ENCODE results near the gene TMEM114. TPM values are rescaled to one million over a fixed set of nuclear protein-coding genes. Genes with fewer than 3 reads are reported as not detected.
"Not testable (repeated sequence)": the region's sequence is repeated elsewhere in the genome, so short reads cannot be mapped to it uniquely, and the experiment has no call there.

Gene TMEM114
- total RNA-seq, 1 experiment from 2014 or later: not detected

DNA sequence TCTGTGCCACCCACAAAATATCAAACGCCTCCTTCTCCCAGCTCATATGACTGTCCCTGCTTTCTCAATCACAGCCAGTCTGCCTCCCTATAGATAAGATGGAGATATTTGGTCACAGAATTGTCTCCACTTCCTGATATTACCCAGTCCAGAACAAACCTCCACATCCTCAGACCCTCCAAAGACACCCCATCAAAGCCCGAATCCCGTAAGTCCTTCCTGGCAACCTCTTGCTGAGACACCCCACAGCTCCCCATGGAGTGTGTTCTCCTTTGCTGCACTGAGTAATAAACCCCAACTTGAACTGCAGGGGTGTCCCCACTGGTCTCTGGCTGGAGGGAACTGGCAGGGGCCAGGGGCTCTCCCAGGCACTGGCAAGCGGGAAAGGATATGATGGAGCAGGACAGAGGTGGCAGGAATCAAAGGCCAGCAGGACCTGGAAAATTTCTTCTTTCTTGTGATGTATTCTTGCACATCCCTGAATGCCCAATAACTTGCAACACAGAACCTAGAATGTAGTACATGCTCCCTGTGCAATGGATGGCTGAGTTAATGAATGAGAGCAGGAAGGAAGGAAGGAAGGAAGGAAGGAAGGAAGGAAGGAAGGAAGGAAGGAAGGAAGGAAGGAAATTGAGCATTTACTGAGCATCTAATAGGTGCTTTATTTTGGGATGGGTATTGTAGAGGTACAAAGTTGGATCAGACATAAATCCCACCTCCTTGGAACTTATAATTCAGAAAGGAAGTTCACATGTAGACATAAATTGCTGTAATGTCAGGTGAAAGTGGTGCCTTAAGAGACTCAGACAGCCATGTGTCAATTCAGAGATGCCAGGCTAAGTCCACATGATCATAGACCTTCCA, 13.9 kb downstream of the TMEM114 start:
- no peak for DNase-seq (ENCODE audit: low read depth)

DNA sequence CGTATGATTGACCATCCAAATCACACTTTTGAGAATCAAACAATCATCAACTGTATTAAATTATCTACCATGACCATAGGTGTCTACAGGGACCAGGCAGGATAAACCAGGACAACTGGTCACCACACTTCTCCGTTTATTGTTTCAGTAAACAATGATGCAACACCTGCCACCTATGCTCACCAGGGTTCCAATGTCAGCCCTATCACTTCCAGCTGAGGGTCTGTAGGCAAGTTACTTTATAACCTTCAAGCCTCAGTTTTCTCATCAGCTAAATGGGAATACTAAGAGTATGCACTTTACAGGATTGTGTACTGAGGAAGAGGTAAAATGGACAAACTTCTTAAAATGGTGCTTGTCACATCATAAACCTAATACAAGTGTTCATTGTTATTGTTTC, 14.9 kb downstream of the TMEM114 start:
- no peak for DNase-seq (ENCODE audit: low read depth)

DNA sequence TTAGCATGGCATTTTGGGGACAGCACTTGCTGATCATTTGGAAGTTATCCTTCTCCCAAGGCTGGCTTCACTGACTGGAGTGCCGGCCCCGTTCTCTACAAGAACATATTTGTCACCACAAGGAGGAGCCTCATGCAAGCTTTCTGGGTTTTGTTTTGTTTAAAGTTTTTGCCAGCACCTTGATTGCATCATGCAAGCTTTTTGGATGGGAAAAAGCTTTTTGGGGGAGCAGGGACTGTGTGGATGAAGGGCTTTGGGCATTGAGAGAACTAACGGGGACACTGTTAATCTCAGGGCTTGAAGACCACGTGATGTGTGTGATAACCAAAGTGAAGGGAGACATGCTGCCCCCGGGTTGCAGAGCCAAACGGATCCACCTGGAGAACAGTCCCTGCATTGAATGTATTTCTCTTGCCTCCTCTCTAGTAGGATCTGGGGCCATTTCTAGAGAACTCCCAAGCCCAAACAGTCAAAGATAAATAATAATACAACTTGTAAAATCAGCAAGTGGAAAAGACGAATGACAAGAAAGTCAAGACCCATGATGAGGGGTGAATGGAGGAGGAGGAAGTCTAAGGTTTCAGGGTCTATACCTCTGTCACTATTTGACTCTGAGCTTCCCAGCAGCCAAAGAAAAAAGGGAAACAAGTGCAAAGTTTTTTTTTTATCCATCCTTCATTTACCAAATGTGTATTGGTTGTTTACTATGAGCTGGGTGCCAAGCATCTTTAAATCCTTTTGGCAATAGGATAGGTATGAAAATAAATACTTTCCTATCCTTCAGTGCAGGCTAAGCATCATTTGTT, 17.2 kb downstream of the TMEM114 start:
- DNase-seq (ENCODE audit: low read depth): no peak

DNA sequence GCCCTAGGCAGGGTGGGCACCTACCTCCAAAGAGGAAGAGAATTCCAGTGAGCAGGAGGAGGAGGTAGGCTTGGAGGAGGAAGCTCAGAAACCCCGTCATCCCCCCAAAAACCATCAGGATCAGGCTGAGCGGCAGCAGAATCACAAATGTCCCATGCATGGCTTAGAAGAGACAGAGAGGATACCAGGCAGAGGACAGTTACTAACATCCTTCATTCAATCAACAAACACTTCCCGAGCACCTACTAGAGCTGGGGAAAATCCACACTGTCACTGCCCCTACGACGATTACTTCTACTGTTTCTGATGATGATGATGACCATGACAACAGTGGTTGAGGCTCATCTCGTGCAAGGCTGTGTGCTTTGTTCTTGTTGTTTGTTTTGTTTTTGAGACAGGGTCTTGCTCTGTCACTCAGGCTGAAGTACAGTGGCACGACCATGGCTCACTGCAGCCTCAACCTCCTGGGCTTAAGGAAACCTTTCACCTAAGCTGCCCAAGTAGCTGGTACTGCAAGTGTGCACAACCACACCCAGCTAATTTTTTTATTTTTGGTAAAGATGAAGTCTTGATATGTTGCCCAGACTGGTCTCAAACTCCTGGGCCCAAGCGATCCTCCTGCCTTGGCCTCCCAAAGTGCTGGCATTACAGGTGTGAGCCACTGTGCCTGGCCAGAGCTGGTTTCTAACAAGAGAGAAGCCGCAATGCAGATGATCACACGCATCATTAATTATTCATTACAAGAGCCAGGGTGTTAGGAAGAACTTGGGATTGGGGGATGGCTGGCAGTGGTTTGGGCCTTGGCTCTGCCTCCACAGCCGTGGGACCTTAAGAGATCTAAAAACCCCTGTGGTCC, 18.0 kb downstream of the TMEM114 start:
- no peak for DNase-seq (ENCODE audit: low read depth)

DNA sequence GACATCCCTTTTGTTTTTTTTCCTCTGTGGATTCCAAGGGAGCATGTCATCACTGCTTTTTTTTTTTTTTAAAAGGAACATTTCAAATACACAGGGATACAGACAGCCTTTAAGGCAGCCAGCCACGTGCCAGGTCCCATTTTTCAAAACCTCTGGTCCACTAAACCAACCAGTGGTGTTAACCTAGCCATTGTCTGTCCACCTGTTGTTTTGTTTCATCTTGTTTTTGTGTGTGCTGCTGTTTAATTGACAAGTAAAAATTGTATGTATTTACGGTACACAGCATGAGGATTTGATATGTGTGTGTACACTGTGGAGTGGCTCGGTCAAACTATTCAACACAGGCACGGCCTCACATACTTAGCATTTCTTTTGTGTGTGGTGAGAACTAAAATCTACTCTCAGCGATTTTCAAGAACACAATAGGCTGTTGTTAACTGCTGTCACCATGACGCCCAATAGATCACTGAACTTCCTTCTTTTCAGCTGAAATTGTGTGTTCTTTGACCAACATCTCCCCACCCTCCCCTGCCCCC, 19.2 kb downstream of the TMEM114 start:
- no peak for DNase-seq (ENCODE audit: low read depth)

DNA sequence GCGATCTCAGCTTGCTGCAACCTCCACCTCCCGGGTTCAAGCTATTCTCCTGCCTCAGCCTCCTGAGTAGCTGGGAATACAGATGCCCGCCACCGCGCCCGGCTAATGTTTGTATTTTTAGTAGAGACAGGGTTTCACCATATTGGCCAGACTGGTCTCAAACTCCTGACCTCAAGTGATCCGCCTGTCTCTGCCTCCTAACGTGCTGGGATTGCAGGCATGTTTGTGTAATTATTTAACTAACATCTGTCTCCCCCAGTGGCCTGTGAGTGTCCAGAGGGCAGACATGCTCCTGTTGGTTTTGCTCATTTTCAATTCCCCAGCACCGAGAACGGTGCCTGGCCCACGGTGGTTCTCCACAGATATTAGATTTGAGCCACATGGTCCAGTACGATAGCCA, 19.9 kb downstream of the TMEM114 start:
- DNase-seq (ENCODE audit: low read depth): not testable (repeated sequence)

DNA sequence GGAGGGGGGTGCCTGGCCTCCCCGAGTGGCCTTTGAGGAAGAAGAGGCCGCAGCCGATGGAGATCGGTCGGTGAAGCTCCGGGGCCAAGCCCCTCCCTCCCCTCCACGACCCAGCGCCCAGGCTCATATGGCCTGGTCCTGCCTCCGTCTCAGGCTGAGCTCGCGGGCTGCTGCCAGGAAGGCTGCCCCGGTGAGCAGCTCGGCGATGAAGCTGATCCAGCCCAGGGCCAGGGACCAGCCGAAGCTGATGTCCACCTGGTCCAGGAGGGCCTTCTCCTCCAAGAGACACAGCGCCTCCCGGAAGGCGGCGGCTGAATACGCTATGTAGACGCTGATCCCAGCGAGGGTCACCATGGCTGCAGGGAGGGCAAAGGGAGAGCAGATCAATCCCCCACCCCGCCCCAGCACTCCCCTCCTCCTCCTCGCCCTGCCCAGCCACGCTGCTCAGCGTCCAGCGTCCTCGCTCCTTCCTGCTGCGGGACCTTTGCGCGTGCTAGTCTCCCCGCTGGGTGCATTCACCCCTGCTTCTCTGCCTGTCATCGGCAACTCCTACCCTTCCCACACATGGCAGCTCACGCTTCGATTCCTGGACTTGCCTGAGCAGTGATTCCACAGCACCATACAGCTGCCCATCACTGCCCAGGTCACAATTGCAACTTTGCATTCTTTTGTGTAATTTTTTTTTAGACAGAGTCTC, 20.5 kb downstream of the TMEM114 start:
- no peak for DNase-seq (ENCODE audit: low read depth)

DNA sequence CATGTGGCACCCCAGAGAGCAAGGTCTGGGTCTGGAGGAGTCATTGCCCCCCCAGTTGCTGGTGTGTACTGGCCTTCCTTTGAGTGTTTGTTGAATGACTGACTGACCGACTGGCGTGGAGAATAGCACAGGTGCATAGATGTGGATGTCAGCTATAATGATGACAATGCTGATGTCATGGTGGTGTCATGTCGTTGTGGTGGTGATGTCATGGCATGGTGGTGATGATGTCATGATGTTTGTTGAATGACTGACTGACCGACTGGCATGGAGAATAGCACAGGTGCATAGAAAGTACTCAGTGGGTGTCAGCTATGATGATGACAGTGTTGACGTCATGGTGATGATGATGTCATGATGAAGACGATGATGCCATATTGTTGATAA, 22.1 kb downstream of the TMEM114 start:
- DNase-seq (ENCODE audit: low read depth): no peak

DNA sequence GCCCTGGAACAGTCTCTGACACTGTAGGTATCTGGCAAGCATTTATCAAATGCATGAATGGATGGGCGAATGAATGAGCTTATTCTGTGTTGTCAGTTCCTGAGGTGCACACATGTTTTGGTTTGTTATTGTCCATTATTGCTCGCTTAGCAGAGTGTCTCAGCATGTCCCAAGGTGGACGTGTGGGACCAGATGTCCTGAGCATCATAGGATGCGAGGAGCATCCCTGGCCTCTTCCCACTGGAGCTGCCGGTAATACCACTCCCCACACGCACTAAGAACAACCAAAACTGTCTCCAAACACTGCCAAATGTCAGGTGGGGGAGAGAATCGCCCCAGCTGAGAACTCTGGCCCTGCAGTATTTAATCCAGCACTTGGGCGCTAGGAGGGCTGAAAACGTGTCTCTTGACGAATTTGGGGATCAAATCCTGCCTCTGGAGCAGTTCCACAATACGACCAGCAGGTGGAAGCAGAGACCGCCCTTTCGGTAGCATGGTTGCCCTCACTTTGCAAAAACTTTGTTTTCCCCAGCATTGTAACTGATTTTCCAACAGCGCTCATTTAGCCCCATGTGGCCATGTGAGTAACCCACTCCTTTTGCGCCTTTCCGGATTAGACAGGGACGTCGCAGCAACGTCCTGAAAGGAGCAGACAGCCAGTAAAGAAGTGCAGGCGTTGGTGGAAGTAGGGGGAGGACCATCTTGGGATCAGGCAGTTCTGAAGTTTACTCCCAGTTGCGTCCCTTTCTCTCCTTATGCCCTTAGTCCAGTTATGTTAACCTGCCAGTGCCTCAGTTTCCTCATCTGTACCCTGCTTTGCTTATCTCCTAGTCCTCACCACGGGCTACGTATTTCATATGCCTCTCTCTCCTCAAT, 22.7 kb downstream of the TMEM114 start:
- DNase-seq (ENCODE audit: low read depth): peak; percentile 85

DNA sequence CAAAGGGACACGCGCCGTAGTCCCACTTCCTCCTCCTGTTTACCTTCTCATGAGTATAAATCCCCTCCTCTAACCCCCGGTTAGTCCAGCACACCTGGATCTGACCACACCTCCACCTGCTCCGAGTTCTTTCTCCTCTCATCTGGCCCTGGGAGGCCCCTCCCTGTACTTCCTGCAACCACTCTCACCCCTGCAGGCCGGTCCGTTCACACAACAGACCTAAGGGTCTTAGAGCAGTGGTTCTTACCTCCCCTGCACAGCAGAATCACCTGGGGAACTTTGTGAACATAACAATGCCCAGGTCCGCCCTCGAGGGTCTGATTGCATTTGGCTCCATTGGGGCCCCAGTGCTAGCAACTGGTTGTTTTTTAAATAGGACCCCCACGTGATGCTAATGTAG, 24.8 kb downstream of the TMEM114 start:
- no peak for DNase-seq (ENCODE audit: low read depth)

DNA sequence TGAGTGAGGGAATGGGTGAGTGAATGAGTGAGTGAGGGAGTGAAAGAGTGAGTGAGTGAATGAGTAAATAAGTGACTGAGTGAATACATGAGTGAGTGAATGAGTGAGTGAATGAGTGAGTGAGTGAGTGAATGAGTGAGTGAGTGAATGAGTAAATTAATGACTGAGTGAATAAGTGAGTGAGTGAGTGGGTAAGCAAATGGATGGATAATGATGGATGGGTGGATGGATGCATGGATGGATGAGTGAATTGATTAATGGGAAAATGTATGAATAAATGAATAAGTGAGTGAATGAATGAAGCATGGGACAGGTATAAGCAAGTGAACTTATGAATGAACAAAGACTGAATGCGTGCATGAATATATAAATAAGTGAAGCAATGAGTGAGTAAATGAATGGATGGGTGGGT, 25.4 kb downstream of the TMEM114 start:
- DNase-seq (ENCODE audit: low read depth): no peak

DNA sequence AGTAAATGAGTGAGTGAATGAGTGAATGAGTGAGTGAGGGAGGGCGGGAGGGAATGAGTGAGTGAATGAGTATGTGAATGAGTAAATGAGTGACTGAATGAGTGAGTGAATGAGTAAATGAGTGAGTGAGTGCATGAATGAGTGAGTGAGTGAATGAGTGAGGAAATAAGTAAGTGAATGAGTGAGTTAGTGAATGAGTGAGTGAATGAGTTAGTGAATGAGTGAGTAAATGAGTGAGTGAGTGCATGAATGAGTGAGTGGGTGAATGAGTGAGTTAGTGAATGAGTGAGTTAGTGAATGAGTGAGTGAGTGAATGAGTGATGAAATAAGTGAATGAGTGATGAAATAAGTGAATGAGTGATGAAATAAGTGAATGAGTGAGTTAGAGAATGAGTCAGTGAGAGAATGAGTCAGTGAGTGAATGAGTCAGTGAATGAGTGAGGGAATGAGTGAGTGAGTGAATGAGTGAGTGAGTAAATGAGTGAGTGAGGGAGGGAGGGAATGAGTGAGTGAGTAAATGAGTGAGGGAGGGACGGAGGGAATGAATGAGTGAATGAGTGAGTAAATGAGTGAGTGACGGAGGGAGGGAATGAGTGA, 26.3 kb downstream of the TMEM114 start:
- DNase-seq (ENCODE audit: low read depth): not testable (repeated sequence)

DNA sequence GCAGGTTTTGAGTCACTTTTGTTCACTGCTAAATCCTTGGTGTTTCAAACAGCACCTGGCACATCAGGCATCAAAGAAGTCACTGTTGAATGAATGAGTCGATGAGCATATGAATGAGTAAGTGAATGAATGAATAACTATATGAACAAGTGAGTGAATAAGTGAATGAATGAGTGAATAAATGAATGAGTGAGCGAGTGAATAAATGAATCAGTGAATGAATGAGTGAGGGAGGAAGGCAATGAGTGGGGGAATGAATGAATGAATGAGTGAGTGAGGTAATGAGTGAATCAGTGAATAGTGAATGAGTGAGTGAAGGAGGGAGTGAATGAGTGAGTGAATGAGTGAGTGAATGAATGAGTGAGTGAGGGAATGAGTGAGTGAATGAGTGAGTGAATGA, 28.8 kb downstream of the TMEM114 start:
- DNase-seq (ENCODE audit: low read depth): no peak

DNA sequence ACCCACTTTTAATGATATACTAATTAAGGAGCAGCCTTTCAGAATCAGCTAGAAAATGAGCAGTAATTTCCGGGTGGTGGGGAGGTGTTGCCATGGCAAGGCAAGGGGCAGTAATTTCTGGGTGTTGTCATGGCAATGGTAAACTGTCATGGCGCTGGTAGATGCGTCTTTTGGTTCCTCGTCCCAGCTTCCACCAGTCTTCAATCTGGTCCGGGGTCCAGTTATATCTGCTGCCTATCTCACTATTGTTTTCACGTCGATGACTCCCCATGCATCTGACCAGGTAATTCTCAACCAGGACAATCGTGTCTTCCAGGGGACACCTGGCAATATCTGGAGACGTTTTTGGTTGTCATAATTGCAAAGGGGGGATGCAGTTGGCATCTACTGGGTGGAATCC, 34.9 kb downstream of the TMEM114 start:
- DNase-seq (ENCODE audit: low read depth): no peak

DNA sequence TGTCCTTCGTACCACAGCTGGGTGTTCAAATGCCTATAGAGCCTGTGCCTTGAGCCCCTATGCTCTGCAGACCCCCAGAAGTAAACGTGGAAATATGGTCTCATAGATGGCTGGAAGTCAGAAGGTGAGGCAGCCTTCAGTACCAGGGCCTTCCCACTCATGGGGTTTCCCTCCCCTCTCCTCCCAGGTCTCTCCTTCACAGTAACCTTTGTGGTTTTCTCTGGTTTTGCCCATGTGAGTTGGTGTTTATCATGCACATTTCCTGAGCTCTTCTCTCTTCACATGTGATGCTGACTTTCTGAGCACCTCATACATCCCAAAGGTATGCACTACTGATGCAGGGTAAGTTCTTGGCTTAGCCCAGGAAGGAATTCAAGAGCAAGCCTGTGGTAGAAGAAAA, 35.4 kb downstream of the TMEM114 start:
- DNase-seq (ENCODE audit: low read depth): no peak

DNA sequence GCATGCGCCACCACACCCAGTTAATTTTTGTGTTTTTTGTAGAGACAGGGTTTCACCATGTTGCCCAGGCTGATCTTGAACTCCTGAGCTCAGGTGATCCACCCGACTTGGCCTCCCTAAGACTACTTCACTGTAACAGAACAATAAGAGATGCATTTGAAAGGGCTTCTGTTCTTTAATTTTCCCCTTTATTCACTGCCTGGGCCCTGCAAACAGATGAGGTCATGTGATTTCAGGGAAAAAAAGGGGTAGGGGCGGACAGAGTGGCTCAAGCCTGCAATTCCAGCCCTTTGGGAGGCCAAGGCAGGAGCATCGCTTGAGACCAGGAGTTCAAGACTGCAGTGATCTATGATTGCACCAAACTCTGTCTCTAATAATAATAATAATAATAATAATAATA, 36.3 kb downstream of the TMEM114 start:
- DNase-seq (ENCODE audit: low read depth): no peak

DNA sequence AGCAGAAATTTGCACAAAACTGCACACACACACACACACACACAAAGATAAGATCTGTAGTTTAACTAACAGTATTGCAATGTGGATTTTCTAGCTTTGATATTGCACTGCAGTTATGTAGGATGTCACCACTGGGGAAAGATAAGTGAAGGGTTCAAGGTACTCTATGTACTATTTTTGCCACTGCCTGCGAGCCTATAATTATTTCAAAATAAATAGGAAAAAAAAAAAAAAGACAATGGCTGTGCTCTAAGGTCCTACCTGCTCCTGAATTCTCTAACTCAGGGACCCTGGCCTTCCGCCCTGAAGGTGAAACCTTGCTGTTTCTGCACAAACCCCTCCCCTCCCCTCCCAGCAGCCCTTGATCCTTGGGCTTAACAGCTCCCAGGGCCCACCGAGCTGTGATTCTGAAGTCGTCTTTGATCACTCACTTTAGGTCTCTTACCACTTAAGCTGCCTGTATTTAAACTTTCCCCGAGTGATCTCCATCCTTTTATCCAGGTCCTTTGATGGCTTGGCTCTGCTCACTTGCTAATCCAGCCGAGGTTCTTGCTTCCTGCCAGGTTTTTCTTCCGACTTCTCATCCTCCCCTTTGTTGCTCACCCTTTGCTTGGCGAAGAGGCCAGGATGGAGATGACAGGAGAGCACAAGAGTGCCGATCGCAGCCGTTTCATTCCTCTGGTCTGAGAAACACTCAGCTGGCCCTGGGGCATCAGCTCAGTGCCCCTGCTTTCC, 37.7 kb downstream of the TMEM114 start:
- DNase-seq (ENCODE audit: low read depth): no peak

DNA sequence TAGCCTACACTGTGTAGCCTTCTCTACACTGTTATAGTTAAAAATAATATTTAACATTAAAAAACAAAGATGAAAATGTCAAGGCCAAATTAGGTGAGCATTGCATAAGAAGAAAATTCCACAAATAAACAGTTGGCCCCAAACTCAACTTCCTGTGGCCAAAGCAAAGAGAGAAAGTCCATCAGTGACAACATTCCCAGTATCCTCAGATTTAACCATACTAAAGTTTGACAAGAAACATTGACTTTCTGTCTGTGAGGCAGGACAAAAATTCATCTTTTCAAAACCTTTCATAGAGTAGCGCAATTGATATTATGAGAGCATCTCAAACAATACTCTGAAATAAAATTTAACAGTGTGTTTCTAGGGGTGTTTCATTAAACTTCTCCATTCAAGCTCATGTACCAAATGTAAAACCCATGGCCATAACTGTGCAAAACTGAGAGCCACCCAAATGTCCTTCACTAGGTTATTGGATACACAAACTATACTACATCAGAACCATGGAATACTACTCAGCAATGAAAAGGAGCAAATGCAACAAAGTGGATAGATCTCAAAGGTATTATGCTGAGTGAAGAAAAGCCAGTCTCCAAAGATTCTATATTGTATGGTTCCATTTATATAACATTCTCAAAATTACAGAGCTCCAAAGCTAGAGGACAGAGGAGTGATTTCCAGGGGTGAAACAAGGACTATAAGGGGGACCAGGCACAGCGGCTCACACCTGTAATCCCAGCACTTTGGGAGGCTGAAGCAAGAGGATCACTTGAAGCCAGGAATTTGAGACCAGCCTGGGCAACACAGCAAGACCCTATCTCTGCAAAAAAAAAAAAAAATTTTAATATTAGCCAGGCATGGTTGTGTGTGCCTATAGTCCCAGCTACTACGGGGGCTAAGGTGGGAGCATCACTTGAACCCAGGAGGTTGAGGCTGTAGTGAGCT, 38.7 kb downstream of the TMEM114 start:
- no peak for DNase-seq (ENCODE audit: low read depth)

Data from Daoy (cell line).